ENCODE measurements around the gene ATP6AP1. TPM values are rescaled to one million over a fixed set of nuclear protein-coding genes. Genes with fewer than 3 reads are reported as not detected.

Gene ATP6AP1
- total and polyA plus RNA-seq, 2 donors (not counting 1 experiment from before 2014, with no cell fraction given) = 47.1 to 57.7 TPM

- H4K20me1 ChIP-seq (ENCODE audit: control insufficient read depth, insufficient read depth, low read length, poor library complexity, severe bottlenecking) = no peaks in the 10 kb centered on the region
- H3K27ac Mint-ChIP-seq = no peak overlapping the region
- H3K4me2 ChIP-seq (replicated peaks; ENCODE audit: low read depth, low read length, poor library complexity, severe bottlenecking) = no peak overlapping the region
- H3K27ac ChIP-seq (ENCODE audit: low read length in 2 of 2) = no peak overlapping the region
- H3K9me3 Mint-ChIP-seq (ENCODE audit: insufficient read depth) = no peaks in the 10 kb centered on the region
- H3K79me2 ChIP-seq (ENCODE audit: control insufficient read depth, insufficient read depth, low read length) = no peaks in the 10 kb centered on the region
- no peaks in the 10 kb centered on the region for H3K9me3 ChIP-seq (ENCODE audit: control extremely low read depth in 1 of 3, control insufficient read depth in 2 of 3, insufficient read depth in 1 of 3, low read length in 2 of 3)
- ChIA-PET CTCF (no interaction called here), POLR2A (no interaction called here)
- H3K9ac ChIP-seq (ENCODE audit: low read length) = no peak overlapping the region
- no peaks in the 10 kb centered on the region for H3K27me3 ChIP-seq (replicated peaks in 1 of 4; ENCODE audit: control extremely low read depth in 1 of 4, control insufficient read depth in 3 of 4, insufficient read depth in 4 of 4, low read length in 3 of 4)
- H3K27me3 Mint-ChIP-seq = no peaks in the 10 kb centered on the region
- no peak for TF ChIP-seq EZH2 (IDR thresholded peaks at IDR 0.05; ENCODE audit: borderline replicate concordance, insufficient read depth, low read depth, low read length, poor library complexity, severe bottlenecking)
- TF ChIP-seq CTCF (IDR thresholded peaks at IDR 0.05) = no peak
- no peak overlapping the region for H3K4me3 ChIP-seq (ENCODE audit: control extremely low read depth in 1 of 5, extremely low read depth in 1 of 5, insufficient read depth in 1 of 5, low read depth in 2 of 5, low read length in 4 of 5)
- peaks cover 4% of the 10 kb centered on the region for H3K4me1 Mint-ChIP-seq
- DNase-seq (no peak), ATAC-seq (ENCODE audit: low read depth) (no peak)
- H3K36me3 ChIP-seq (replicated peaks in 1 of 2; ENCODE audit: control extremely low read depth in 1 of 2, control insufficient read depth in 1 of 2, extremely low read depth in 1 of 2, insufficient read depth in 2 of 2, low read length in 1 of 2) = peaks cover 0 to 3% of the 10 kb centered on the region in 2 experiments
- no peak overlapping the region for H3K4me3 Mint-ChIP-seq
- intact Hi-C loops (cut with micrococcal nuclease) = no loop called here
- no peaks in the 10 kb centered on the region for H3K4me1 ChIP-seq (ENCODE audit: control insufficient read depth in 2 of 2, insufficient read depth in 2 of 2, low read length in 2 of 2)
- WGBS (ENCODE audit: insufficient coverage) = 100% methylated on average over 5 of the region's 10 CpGs
- H2AFZ ChIP-seq (ENCODE audit: insufficient read depth, low read depth, low read length, poor library complexity, severe bottlenecking) = no peak overlapping the region
Observed at GRCh38 chrX:154420402-154420756, 8.1 kb upstream of the ATP6AP1 start.

GRCh38 chrX:154426916-154427770 is 1.3 kb upstream of the ATP6AP1 start:
- H4K20me1 ChIP-seq (ENCODE audit: control insufficient read depth, insufficient read depth, low read length, poor library complexity, severe bottlenecking) = no peaks in the 10 kb centered on the region
- ChIA-PET POLR2A (interaction anchor here (0.8 kb wide), 1 partner anchor 90 kb away, joined by 3 read pairs; no protein-coding TSS in a partner anchor), CTCF (no interaction called here)
- ATAC-seq (ENCODE audit: low read depth) (no peak), DNase-seq (no peak)
- H3K9me3 Mint-ChIP-seq (ENCODE audit: insufficient read depth) = no peaks in the 10 kb centered on the region
- H3K4me2 ChIP-seq (replicated peaks; ENCODE audit: low read depth, low read length, poor library complexity, severe bottlenecking) = no peak overlapping the region
- 90% methylated on average over 2 of the region's 13 CpGs for WGBS (ENCODE audit: insufficient coverage)
- no peak overlapping the region for H2AFZ ChIP-seq (ENCODE audit: insufficient read depth, low read depth, low read length, poor library complexity, severe bottlenecking)
- peaks cover 6 to 15% of the 10 kb centered on the region in 2 donors for H3K4me1 ChIP-seq (ENCODE audit: control insufficient read depth in 2 of 2, insufficient read depth in 2 of 2, low read length in 2 of 2)
- no peaks in the 10 kb centered on the region for H3K27me3 Mint-ChIP-seq
- no peak overlapping the region for H3K4me3 ChIP-seq (ENCODE audit: control extremely low read depth in 1 of 5, extremely low read depth in 1 of 5, insufficient read depth in 1 of 5, low read depth in 2 of 5, low read length in 4 of 5)
- no peak overlapping the region for H3K9ac ChIP-seq (ENCODE audit: low read length)
- TF ChIP-seq EZH2 (IDR thresholded peaks at IDR 0.05; ENCODE audit: borderline replicate concordance, insufficient read depth, low read depth, low read length, poor library complexity, severe bottlenecking) (no peak), CTCF (IDR thresholded peaks at IDR 0.05) (no peak)
- intact Hi-C loops (cut with micrococcal nuclease) = no loop called here
- peaks cover 21% of the 10 kb centered on the region for H3K4me1 Mint-ChIP-seq
- no peak overlapping the region for H3K27ac ChIP-seq (ENCODE audit: low read length in 2 of 2)
- H3K4me3 Mint-ChIP-seq = no peak overlapping the region
- H3K36me3 ChIP-seq (replicated peaks in 1 of 2; ENCODE audit: control extremely low read depth in 1 of 2, control insufficient read depth in 1 of 2, extremely low read depth in 1 of 2, insufficient read depth in 2 of 2, low read length in 1 of 2) = no peaks in the 10 kb centered on the region
- H3K27me3 ChIP-seq (replicated peaks in 1 of 4; ENCODE audit: control extremely low read depth in 1 of 4, control insufficient read depth in 3 of 4, insufficient read depth in 4 of 4, low read length in 3 of 4) = no peaks in the 10 kb centered on the region
- no peak overlapping the region for H3K27ac Mint-ChIP-seq
- peaks cover 9% of the 10 kb centered on the region for H3K79me2 ChIP-seq (ENCODE audit: control insufficient read depth, insufficient read depth, low read length)
- H3K9me3 ChIP-seq (ENCODE audit: control extremely low read depth in 1 of 3, control insufficient read depth in 2 of 3, insufficient read depth in 1 of 3, low read length in 2 of 3) = no peaks in the 10 kb centered on the region
